K562 (cell line): ENCODE results near the gene C11orf86. TPM values are rescaled to one million over a fixed set of nuclear protein-coding genes. Genes with fewer than 3 reads are reported as not detected.

Experiments
- ATAC-seq: fragments of 200-7000 bp; cut with Tn5 transposase; 3 replicates; pipeline ENCODE4 v1.9.1; 2020; ENCODE audit warnings: moderate library complexity
- BruUV-seq: library from RNA; stranded (reverse); fragments of 400-500 nt; replicated peaks from 2 replicates; lab custom pipeline; 2021; lab: Mats Ljungman, UMichigan
- CTCF ChIA-PET: fragments of 300-600 bp; formaldehyde crosslinking; extraction: SDS; loops from one replicate; lab custom pipeline; 2021; ENCODE audit warnings: low intra/inter-chr PET ratio; lab: Yijun Ruan, JAX
- POLR2A ChIA-PET: fragments of 300-600, 350-650 bp; sonication (Branson Sonifier 250); formaldehyde crosslinking; extraction: SDS; loops from one replicate; lab custom pipeline; 2021; ENCODE audit warnings: antibody characterized with exemption, inconsistent platforms; lab: Yijun Ruan, JAX
- DNase-seq, 4 experiments: peaks; one replicate each; pipeline versions ENCODE4 v3.0.0 to v3.0.0-alpha.2; 2011 to 2018; ENCODE audit warnings: low spot score in 3 of 4, mixed read lengths in 3 of 4; ENCODE audit errors: extremely low read depth in 1 of 4
- FAIRE-seq: peaks from 2 replicates; lab custom pipeline; 2011; peaks lifted over from hg19 to GRCh38; lab: Jason Lieb, UNC
- H2AFZ ChIP-seq: 2 replicates; pipeline ENCODE4 v1.6.0; 2011; ENCODE audit warnings: low read depth, low read length, control low read depth, inconsistent platforms
- H3K27ac ChIP-seq: fragments of 200-600 bp; 3 replicates; pipeline ENCODE4 v1.8.0; 2011; ENCODE audit warnings: low read depth, mild to moderate bottlenecking, control low read depth, inconsistent platforms, low read length, moderate library complexity, mixed read lengths; ENCODE audit errors: extremely low read depth
- H3K27me3 ChIP-seq, 2 experiments: fragments of 300-600 bp in 1 of 2; 2 replicates in 1 of 2; 3 replicates in 1 of 2; pipeline versions ENCODE4 v1.6.0 to v1.8.0; 2011; ENCODE audit warnings: inconsistent platforms in 2 of 2, low read length in 2 of 2, mild to moderate bottlenecking in 1 of 2, mixed read lengths in 1 of 2, moderate library complexity in 1 of 2; ENCODE audit not compliant: control insufficient read depth in 2 of 2, insufficient read depth in 2 of 2
- H3K36me3 ChIP-seq: fragments of 300-600 bp; 3 replicates; pipeline ENCODE4 v1.8.0; 2011; ENCODE audit warnings: mild to moderate bottlenecking, low read length, inconsistent platforms; ENCODE audit not compliant: control insufficient read depth, insufficient read depth
- H3K4me1 ChIP-seq, 2 experiments: fragments of 200-600 bp in 1 of 2; replicated peaks in 1 of 2; 2 replicates in 1 of 2; 3 replicates in 1 of 2; pipeline versions ENCODE4 v1.5.1 to v1.8.0; 2011; ENCODE audit warnings: inconsistent platforms in 2 of 2, low read length in 2 of 2, mild to moderate bottlenecking in 1 of 2, mixed read lengths in 1 of 2, moderate library complexity in 1 of 2; ENCODE audit not compliant: control insufficient read depth in 2 of 2, insufficient read depth in 2 of 2
- H3K4me2 ChIP-seq: 2 replicates; pipeline ENCODE4 v1.6.1; 2011; ENCODE audit warnings: low read length, control low read depth, inconsistent platforms, mixed read lengths; ENCODE audit not compliant: insufficient read depth
- H3K4me3 ChIP-seq: fragments of 200-600 bp; sonication (generic), shearing (Covaris generic); 2 replicates; pipeline ENCODE4 v1.5.1; 2016; ENCODE audit warnings: control low read depth, inconsistent platforms
- H3K79me2 ChIP-seq: fragments of 200-600 bp; 3 replicates; pipeline ENCODE4 v1.8.0; 2011; ENCODE audit warnings: low read length, inconsistent platforms; ENCODE audit not compliant: control insufficient read depth, insufficient read depth
- H3K9ac ChIP-seq, 2 experiments: 2 replicates each; pipeline versions ENCODE4 v1.6.0 to v1.6.1; 2011; ENCODE audit warnings: low read depth in 2 of 2, low read length in 2 of 2, control low read depth in 1 of 2, inconsistent platforms in 1 of 2, mild to moderate bottlenecking in 1 of 2, mixed read lengths in 1 of 2; ENCODE audit not compliant: insufficient read depth in 1 of 2
- H3K9me1 ChIP-seq: one replicate; pipeline ENCODE4 v1.6.0; 2011; ENCODE audit warnings: inconsistent platforms, mild to moderate bottlenecking, low read length, moderate library complexity; ENCODE audit not compliant: control insufficient read depth, insufficient read depth
- H3K9me3 ChIP-seq: replicated peaks from 2 replicates; pipeline ENCODE4 v1.5.1; 2011; ENCODE audit warnings: low read depth, low read length, inconsistent platforms; ENCODE audit not compliant: control insufficient read depth, insufficient read depth
- H4K20me1 ChIP-seq: replicated peaks from 2 replicates; pipeline ENCODE4 v1.6.1; 2011; ENCODE audit warnings: low read length, inconsistent platforms, mixed read lengths; ENCODE audit not compliant: control insufficient read depth, insufficient read depth
- BCOR ChIP-seq: fragments of 450-650 bp; IDR thresholded peaks from 2 replicates; pipeline ENCODE4 v1.6.1; 2016
- CHD2 ChIP-seq: IDR thresholded peaks from 2 replicates; pipeline ENCODE4 v1.6.1; 2011; ENCODE audit warnings: low read depth, low read length
- GTF2E2 ChIP-seq: fragments of 200-800 bp; sonication (Bioruptor generic); IDR thresholded peaks from 2 replicates; pipeline ENCODE4 v1.6.1; 2016; ENCODE audit warnings: missing genetic modification characterization, missing compliant biosample characterization
- POLR2AphosphoS5 ChIP-seq: IDR thresholded peaks from 2 replicates; pipeline ENCODE4 v1.6.1; 2011; ENCODE audit warnings: mild to moderate bottlenecking, low read depth, low read length, moderate library complexity; ENCODE audit not compliant: control insufficient read depth, insufficient read depth
- RBBP5 ChIP-seq: fragments of 200-600 bp; sonication (generic); IDR thresholded peaks from 2 replicates; pipeline ENCODE4 v1.6.1; 2012; ENCODE audit warnings: borderline replicate concordance, mild to moderate bottlenecking, low read length, control low read depth, inconsistent platforms; ENCODE audit not compliant: insufficient read depth, poor library complexity, severe bottlenecking
- RBM25 ChIP-seq: fragments of 200-400 bp; formaldehyde crosslinking; IDR thresholded peaks from 2 replicates; pipeline ENCODE4 v1.6.1; 2018; ENCODE audit warnings: low read length, low read depth, moderate library complexity; ENCODE audit not compliant: severe bottlenecking
- ZNF589 ChIP-seq: fragments of 200-800 bp; sonication (Bioruptor generic); IDR thresholded peaks from 2 replicates; pipeline ENCODE4 v1.6.1; 2016; ENCODE audit warnings: low read depth, missing genetic modification characterization, missing compliant biosample characterization
- WGBS: fragments of 100-300 bp; shearing (Covaris generic); methylation state at CpG from one replicate; pipeline ENCODE4 v1.1.6; 2016; ENCODE audit warnings: low coverage, mixed read lengths; ENCODE audit not compliant: insufficient coverage; ENCODE audit errors: missing lambda C conversion rate; 5-methylcytosine and 5-hydroxymethylcytosine counted together
- in situ Hi-C: fragments of 300-500 bp; cut with MboI; formaldehyde crosslinking; loops from 4 replicates; pipeline ENCODE4 v1.15.0; 2018; ENCODE audit warnings: inconsistent platforms, mixed read lengths
- intact Hi-C: fragments of 100-400 bp; cut with micrococcal nuclease; formaldehyde crosslinking; loops from 2 replicates; pipeline ENCODE4 v1.14.2; 2022
- polyA plus RNA-seq, 8 experiments: library from polyadenylated mRNA; depleted of rRNA in 4 of 8; stranded (reverse) in 5 of 8; unstranded in 3 of 8; fragments of >200 nt; fragmentation: Nextera tagmentation in 2 of 8; fragmentation: Illumina TruSeq in 1 of 8; extraction: Ambion mirVana in 2 of 8; extraction: Trizol in 1 of 8; gene quantifications; 2 replicates each; pipeline versions ENCODE4 v1.2.1 to v1.2.3, GENCODE V29; 2011 to 2014; ENCODE audit warnings: inconsistent platforms in 1 of 8, missing spikeins in 1 of 8
- total RNA-seq, 7 experiments: library from RNA; depleted of rRNA in 6 of 7; stranded (reverse); fragments of >200 nt in 6 of 7; fragmentation: Illumina TruSeq in 2 of 7; extraction: Trizol in 2 of 7; gene quantifications; 2 replicates each; pipeline versions ENCODE4 v1.2.1 to v1.2.3, GENCODE V29; 2011 to 2021; ENCODE audit warnings: low replicate concordance in 1 of 7
- TF ChIP-seq, protein P1 (sequence below), 3 experiments: fragments of 200-800 bp in 1 of 3; sonication (Bioruptor generic) in 1 of 3; sonication (generic) in 1 of 3; formaldehyde crosslinking in 1 of 3; IDR thresholded peaks; 2 replicates each; pipeline versions ENCODE4 v1.6.1 to v1.8.0; 2016 to 2022; ENCODE audit warnings: mild to moderate bottlenecking in 2 of 3, missing compliant biosample characterization in 2 of 3, missing genetic modification characterization in 2 of 3, missing genetic modification reagents in 1 of 3
- TF ChIP-seq, protein P2 (sequence below): sonication (generic); formaldehyde crosslinking; IDR thresholded peaks from 2 replicates; pipeline ENCODE4 v1.8.1; 2023; ENCODE audit warnings: missing genetic modification reagents, mild to moderate bottlenecking, borderline replicate concordance

C11orf86 gene
- total and polyA plus RNA-seq, 9 of the 15 experiments (the other 6 are each of a cell fraction or from before 2014, with no cell fraction given): not detected

DNA sequence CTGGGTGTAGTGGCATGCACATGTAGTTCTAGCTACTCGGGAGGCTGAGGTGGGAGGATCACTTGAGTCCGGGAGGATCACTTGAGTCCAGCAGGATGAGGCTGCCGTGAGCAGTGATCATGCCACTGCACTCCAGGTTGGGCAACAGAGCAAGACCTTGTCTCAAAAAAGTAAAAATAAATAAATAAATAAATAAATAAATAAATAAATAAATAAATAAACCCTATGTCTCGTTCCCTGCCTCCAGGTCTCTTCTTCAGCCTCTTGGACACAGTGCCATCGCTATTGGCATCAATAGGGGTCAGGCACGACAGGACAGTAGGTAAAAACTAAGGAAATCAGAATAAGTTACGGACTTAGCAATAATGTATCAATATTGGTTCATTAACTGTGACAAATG is 24.5 kb downstream of the C11orf86 start:
- H3K27ac ChIP-seq: no peak overlapping the region
- H3K4me1 ChIP-seq: peaks cover 0 to 8% of the 10 kb centered on the region in 2 experiments; a peak in 2 of 5 replicates
- no peak overlapping the region for H3K4me2 ChIP-seq
- no peaks in the 10 kb centered on the region for H3K9me3 ChIP-seq
- no peak overlapping the region for H3K9ac ChIP-seq
- 38% methylated on average over 7 of the region's 7 CpGs for WGBS
- H3K4me3 ChIP-seq: no peak overlapping the region
- H3K27me3 ChIP-seq: peaks cover 0 to 6% of the 10 kb centered on the region in 2 experiments; a peak in 1 of 5 replicates
- no peaks in the 10 kb centered on the region for H3K79me2 ChIP-seq
- H3K9me1 ChIP-seq: no peaks in the 10 kb centered on the region
- FAIRE-seq (no peak), ATAC-seq (no peak), DNase-seq (no peak)
- no peak overlapping the region for H2AFZ ChIP-seq
- CTCF ChIA-PET: no interaction called here
- POLR2A ChIA-PET: no interaction called here
- no peaks in the 10 kb centered on the region for H4K20me1 ChIP-seq
- no peaks in the 10 kb centered on the region for H3K36me3 ChIP-seq
- TF ChIP-seq GTF2E2 (tag) (no peak), ZNF589 (CRISPR knock-in tag) (no peak)
- BruUV-seq: no TSS peak
- in situ Hi-C loops: no loop called here
- intact Hi-C loops: no loop called here

DNA sequence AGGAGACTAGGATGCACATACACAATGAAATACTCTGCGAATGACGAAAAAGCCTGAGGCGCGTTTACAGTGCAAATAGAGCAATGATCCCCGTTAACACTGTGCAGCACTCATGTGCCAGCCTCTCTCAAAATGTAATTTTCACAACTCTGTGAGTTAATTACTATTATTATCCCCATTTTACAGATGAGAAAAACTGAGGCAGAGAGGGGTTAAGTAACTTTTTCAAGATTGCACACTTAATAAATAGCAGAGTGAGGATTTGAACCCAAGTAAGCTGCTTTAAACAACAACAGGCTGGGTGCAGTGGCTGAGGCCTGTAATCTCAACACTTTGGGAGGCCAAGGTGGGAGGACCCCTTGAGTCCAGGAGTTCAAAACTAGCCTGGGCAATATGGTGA is 26.2 kb downstream of the C11orf86 start:
- no peak for FAIRE-seq
- H2AFZ ChIP-seq: no peak overlapping the region
- TF ChIP-seq, protein P1, sequence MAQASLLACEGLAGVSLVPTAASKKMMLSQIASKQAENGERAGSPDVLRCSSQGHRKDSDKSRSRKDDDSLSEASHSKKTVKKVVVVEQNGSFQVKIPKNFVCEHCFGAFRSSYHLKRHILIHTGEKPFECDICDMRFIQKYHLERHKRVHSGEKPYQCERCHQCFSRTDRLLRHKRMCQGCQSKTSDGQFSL (CRISPR knock-in tag; IDR thresholded peaks at IDR 0.05): no peak
- TF ChIP-seq, protein P1 (tag; IDR thresholded peaks at IDR 0.05): no peak
- TF ChIP-seq, protein P2, sequence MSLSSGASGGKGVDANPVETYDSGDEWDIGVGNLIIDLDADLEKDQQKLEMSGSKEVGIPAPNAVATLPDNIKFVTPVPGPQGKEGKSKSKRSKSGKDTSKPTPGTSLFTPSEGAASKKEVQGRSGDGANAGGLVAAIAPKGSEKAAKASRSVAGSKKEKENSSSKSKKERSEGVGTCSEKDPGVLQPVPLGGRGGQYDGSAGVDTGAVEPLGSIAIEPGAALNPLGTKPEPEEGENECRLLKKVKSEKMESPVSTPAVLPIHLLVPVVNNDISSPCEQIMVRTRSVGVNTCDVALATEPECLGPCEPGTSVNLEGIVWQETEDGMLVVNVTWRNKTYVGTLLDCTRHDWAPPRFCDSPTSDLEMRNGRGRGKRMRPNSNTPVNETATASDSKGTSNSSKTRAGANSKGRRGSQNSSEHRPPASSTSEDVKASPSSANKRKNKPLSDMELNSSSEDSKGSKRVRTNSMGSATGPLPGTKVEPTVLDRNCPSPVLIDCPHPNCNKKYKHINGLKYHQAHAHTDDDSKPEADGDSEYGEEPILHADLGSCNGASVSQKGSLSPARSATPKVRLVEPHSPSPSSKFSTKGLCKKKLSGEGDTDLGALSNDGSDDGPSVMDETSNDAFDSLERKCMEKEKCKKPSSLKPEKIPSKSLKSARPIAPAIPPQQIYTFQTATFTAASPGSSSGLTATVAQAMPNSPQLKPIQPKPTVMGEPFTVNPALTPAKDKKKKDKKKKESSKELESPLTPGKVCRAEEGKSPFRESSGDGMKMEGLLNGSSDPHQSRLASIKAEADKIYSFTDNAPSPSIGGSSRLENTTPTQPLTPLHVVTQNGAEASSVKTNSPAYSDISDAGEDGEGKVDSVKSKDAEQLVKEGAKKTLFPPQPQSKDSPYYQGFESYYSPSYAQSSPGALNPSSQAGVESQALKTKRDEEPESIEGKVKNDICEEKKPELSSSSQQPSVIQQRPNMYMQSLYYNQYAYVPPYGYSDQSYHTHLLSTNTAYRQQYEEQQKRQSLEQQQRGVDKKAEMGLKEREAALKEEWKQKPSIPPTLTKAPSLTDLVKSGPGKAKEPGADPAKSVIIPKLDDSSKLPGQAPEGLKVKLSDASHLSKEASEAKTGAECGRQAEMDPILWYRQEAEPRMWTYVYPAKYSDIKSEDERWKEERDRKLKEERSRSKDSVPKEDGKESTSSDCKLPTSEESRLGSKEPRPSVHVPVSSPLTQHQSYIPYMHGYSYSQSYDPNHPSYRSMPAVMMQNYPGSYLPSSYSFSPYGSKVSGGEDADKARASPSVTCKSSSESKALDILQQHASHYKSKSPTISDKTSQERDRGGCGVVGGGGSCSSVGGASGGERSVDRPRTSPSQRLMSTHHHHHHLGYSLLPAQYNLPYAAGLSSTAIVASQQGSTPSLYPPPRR (CRISPR knock-in tag): no peak
- TF ChIP-seq BCOR: peak; percentile 89
- TF ChIP-seq RBBP5: no peak
- TF ChIP-seq CHD2: no peak
- TF ChIP-seq RBM25: peak; percentile 86
- TF ChIP-seq POLR2AphosphoS5: no peak

More for the DNA sequence above, 26.2 kb downstream of the C11orf86 start:
- DNase-seq: no peak
- ATAC-seq: no peak
- no TSS peak for BruUV-seq
- in situ Hi-C loops (no loop called here), intact Hi-C loops (no loop called here)
- peaks cover 0 to 6% of the 10 kb centered on the region in 2 experiments; a peak in 1 of 5 replicates for H3K27me3 ChIP-seq
- ChIA-PET POLR2A (interaction anchor here (1.1 to 1.7 kb wide), 2 partner anchors 8 to 15 kb away, joined by 4 to 5 read pairs; no protein-coding TSS in a partner anchor), CTCF (no interaction called here)
- no peak overlapping the region for H3K27ac ChIP-seq
- H3K9ac ChIP-seq: no peak overlapping the region
- H3K4me3 ChIP-seq: no peak overlapping the region
- H3K4me1 ChIP-seq: peaks cover 2 to 8% of the 10 kb centered on the region in 2 experiments; a peak in 2 of 5 replicates
- 61% methylated on average over 5 of the region's 5 CpGs for WGBS
- no peaks in the 10 kb centered on the region for H3K9me1 ChIP-seq
- H3K4me2 ChIP-seq: no peak overlapping the region
- no peaks in the 10 kb centered on the region for H3K79me2 ChIP-seq
- H3K9me3 ChIP-seq: peaks cover 1% of the 10 kb centered on the region; the same call in 1 of the 2 replicates
- H4K20me1 ChIP-seq: no peaks in the 10 kb centered on the region
- H3K36me3 ChIP-seq: no peaks in the 10 kb centered on the region
